CD4-positive, alpha-beta T cell treated with Interferon gamma for 1 hour (primary cell): ENCODE measurements around the gene SFPQ.

Experiments
- DNase-seq: peaks from one replicate; pipeline ENCODE4 v3.0.0-alpha.2; 2020

The SFPQ gene

DNA sequence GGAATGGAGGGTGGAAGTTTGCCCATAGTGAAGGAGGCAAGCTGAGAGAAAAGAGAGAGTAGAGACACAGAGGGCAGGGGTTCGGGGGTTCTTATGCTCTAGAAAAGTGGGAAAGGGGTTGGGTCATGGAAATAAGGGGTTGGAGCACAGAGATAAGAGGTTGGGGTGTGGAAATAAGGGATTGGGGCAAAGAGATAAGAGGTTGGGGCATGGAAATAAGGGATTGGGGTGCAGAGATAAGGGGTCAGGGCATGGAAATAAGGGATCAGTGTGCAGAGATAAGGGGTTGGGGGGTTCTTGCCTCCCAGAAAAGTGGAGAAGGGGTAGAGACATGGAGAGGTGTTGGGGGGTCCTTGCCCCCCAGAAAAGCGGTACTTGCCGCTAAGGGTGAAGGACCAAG lies 56.2 kb downstream of the SFPQ start:
- DNase-seq = no peak
